IPS-NIHi7 (cell line): ENCODE data around the gene RNF220.

Source experiments
- DNase-seq: peaks from one replicate; pipeline ENCODE4 v3.0.0; 2012; ENCODE audit warnings: mixed read lengths; ENCODE audit errors: extremely low spot score

RNF220 gene

GRCh38 chr1:44610527-44611148 lies 205.6 kb downstream of the RNF220 start:
- DNase-seq, result peak; percentile 27

GRCh38 chr1:44611419-44611818 lies 206.4 kb downstream of the RNF220 start:
- DNase-seq, result no peak

DNA sequence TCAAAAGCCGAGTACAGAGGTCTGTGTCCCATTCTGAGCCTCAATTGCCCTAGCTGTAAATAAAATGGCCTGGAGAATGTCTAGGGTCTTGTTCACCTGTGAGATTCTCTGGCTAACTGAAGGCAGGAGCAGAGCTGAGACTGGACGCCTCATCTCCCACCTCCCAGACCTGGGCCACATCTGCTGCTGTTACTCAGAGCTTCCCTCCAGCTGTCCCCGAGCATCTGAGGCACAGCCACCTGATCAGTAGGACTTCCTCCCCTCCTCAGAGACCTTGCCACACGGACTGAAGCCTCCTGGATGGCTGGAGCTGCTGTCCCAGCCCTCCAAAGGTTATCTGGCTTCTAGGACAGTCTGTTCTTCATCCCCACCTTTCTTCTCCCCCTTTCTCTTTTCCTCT lies 206.8 kb downstream of the RNF220 start:
- DNase-seq, result no peak

DNA sequence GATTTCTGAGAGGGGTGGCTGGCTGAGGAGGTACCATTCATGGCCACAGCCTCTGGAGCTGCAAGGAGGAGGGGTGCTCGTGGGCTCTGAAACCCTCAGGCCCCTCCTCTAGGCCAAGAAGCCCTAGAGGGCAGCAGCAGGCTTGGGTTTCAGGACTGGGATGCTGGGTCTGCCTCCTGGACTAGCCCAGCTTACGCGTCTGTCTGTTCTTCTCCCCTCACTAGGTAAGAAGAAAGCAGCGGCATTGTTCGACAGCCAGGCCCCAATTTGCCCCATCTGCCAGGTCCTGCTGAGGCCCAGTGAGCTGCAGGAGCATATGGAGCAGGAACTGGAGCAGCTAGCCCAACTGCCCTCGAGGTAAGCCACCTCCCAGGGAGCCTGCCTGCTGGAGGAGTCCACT lies 208.9 kb downstream of the RNF220 start:
- DNase-seq, result peak; percentile 45

GRCh38 chr1:44616284-44616990 lies 211.4 kb downstream of the RNF220 start:
- DNase-seq, result peak; percentile 49

- DNase-seq, result peak; percentile 58
Observed at GRCh38 chr1:44616991-44617702, 212.1 kb downstream of the RNF220 start.

DNA sequence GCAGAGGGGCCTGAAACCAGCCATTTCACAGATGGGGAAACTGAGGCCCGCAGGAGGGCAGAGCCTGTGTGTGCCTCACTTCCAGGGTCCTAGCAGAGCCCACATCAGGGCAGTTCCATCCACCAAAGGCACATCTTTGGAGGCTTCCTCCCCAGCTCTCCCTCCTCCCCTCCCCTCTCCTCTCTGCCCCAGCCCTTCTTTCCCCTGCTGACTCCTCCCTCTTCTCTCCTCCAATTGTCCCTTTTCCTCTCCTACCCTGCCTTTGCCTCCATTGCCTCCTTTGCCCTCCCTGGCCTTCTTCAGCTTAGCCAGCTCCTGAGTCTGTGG lies 212.6 kb downstream of the RNF220 start:
- no peak for DNase-seq

- peak; percentile 55 for DNase-seq
Observed at GRCh38 chr1:44619261-44619900, 214.3 kb downstream of the RNF220 start.

GRCh38 chr1:44620072-44620471 lies 215.0 kb downstream of the RNF220 start:
- no peak for DNase-seq

DNA sequence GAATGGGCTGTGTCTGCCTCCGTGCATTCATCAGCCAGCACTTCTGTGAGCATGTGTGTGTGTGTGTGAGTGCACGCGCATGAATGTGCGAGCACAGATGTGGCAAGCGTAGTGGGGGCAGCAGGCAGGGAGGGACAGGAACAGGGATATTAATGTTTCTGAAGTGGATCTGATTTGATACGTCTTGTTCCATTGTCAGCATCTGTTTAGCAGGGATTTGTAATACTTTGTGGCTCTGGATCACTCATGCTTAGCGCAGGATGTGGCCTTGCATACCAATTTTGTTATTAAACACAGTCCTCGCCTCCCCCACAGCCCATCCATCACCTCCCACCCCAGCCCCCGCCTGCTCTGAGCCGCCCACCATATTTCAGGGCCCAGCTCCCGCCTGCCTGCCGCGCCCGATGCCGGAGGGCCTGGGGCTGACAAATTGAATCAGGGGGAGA lies 216.8 kb downstream of the RNF220 start:
- DNase-seq, result no peak

DNA sequence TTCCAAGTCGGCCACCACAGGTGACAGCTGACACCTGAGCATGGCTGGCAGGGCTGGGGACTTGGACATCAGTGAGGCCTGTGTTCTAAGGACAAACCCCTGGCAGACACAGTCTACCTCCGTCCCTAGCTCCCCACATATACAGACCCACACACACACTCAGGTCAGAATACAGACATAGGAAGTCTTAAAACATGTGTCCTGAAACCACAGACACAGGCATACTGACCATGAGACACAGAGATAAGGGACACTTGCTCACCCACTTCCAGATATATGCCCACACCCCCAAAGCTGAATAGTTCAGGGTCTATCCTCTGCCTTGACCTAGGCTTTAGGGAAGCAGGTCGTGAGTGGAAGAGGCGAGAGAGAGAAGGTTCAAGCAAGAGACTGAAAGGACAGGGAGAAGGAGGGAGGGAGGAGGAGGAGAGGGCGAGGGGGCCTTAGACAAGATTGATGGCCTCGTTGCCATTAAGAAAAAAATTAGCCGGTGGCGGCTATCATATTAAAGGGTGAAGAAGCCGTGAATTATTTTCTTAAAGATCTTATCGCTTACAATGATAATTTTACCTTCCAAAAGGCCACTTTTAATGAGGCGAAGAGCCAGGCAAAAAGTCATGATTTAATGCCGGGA lies 219.3 kb downstream of the RNF220 start:
- DNase-seq, result no peak

- no peak for DNase-seq
Observed at GRCh38 chr1:44625348-44625747, 220.3 kb downstream of the RNF220 start.

DNA sequence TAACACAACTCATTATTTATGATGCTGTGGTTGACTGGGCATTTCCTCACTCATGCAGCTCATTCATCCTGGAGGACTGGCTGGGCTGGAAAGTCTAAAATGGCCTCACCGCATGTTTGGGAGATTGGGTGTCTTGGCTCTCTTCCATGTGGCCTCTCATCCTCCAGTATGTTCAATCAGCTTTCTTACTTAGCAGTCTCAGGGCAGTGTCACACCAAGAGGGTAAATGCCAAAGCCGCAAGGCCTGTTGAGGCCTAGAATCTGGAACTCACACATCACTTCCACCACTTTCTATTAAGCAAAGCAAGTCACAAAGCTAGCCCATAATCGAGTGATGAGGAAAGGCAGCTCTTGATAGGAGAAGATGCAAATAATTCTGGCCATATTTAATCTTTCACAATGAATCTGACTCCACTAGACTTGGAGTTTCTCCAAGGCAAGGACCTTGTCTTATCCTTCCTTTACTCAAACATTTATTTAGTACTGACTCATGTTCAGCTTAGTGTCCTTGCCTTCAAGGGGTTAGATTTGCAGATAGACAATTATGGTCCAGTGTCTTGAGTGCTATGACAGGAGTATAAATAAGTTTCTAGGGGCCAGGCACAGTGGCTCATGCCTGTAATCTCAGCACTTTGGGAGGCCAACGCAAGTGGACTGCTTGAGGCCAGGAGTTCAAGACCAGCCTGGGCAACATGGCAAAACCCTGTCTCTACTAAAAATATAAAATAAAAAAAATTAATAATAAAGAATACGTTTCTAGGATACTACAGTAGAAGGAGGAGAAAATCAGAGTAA lies 224.1 kb downstream of the RNF220 start:
- no peak for DNase-seq

DNA sequence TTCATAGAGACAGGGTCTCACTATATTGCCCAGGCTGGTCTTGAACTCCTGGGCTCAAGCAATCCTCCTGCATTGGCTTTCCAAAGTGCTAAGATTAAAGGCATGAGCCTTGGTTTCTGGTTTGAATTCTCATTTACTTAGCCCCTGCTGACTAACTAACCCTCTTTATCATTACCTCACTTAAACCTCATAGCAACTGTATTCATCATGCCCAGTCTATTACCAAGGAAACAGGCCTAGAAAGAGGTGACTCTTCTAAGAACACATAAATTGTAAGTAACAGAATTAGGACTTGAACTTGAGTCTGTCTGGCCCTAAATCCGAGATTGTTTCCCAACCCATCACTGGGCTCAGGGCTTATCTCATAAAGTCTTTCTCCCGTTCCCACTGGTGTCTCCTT lies 225.1 kb downstream of the RNF220 start:
- DNase-seq, result no peak

GRCh38 chr1:44631333-44631646 lies 226.2 kb downstream of the RNF220 start:
- DNase-seq, result no peak

DNA sequence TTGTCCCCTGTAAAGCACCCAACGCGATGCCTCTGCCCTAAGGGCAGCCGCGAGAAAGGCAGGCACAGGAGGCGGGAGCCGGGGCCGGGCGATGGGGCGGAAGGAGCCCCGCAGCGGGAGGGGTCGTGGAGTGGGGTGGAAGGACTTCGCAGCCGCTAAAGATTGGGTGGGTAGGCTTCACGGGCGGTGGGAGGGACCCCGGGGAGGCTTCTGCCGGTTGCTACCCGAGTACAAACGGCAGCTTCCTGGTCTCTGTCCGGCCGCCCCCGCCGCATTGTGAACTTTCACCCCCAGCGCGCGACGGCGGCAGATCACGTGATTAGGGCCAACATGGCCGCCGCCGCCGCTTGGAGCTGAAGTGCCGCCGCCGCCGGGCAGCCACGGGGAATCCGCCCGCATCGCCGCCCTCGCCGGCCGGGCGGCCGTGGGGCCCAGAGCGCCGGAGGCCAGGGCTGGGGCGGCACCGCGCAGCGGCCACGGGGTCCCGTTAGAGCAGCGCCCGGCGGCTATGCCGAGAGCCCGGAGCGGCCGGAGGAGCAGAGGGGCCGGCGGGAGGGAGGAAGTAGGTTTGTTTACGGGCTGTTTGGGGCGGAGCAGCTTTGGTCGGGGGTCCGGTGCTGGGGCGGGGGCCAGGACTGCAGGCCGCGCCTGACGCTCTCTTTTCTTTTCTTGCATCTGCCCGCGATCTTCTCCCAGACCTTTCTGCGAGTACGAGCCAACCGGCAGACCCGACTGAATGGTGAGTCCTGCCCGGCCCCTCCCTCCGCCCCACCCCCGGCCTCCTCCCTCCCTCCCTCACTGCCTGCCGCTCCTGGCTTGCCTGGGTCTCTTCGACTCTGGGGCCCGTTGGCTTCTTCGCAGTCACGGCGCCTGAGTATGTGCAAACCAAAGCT lies 226.8 kb downstream of the RNF220 start:
- DNase-seq, result peak; percentile 97

DNA sequence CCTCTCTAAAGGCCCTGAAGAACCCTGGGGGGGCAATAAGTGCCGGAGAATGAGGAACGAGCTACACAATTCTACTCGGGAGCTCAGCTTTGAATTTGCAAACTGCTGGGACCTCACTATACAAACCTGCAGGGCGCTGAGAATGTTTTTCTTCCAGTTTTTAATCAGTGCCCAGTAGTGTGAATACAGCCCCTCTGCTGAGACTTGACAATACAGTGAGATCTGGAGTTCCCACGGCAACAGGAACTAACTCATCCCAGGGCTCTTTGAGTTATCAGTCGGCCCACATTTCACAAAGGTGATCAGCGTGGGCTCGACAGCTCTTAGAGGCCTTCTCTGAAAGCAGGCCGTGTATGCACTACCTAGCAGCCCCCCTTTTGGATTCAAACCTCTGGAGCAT lies 227.5 kb downstream of the RNF220 start:
- DNase-seq, result peak; percentile 29

- DNase-seq, result no peak
Observed at GRCh38 chr1:44634606-44635189, 229.6 kb downstream of the RNF220 start.

GRCh38 chr1:44635439-44635838 lies 230.4 kb downstream of the RNF220 start:
- no peak for DNase-seq

GRCh38 chr1:44636083-44636687 lies 231.1 kb downstream of the RNF220 start:
- DNase-seq, result no peak
